Nephron progenitor cell (in vitro differentiated cells): ENCODE data around the gene MACROD2.
"Not testable (repeated sequence)": the region's sequence is repeated elsewhere in the genome, so short reads cannot be mapped to it uniquely, and the experiment has no call there.

Experiments
- DNase-seq: peaks from one replicate; pipeline ENCODE4 v3.0.0; 2021
- H3K27ac Mint-ChIP-seq: 2 replicates; pipeline ENCODE4 v1.8.0; 2021; ENCODE audit warnings: mild to moderate bottlenecking, moderate library complexity, mixed read lengths
- H3K27me3 Mint-ChIP-seq: 2 replicates; pipeline ENCODE4 v1.8.0; 2021; ENCODE audit warnings: mild to moderate bottlenecking, low read depth, mixed read lengths; ENCODE audit not compliant: poor library complexity
- H3K36me3 Mint-ChIP-seq: 2 replicates; pipeline ENCODE4 v1.8.0; 2021; ENCODE audit warnings: low read depth, mixed read lengths
- H3K4me1 Mint-ChIP-seq: 2 replicates; pipeline ENCODE4 v1.8.0; 2021; ENCODE audit warnings: mixed read lengths
- H3K4me3 Mint-ChIP-seq: 2 replicates; pipeline ENCODE4 v1.8.0; 2021; ENCODE audit warnings: mild to moderate bottlenecking, moderate library complexity, mixed read lengths
- H3K9me3 Mint-ChIP-seq: 2 replicates; pipeline ENCODE4 v1.8.0; 2021; ENCODE audit warnings: mild to moderate bottlenecking, moderate library complexity, mixed read lengths
- TF ChIP-seq, protein P1 (sequence below): fragments of 200-600 bp; sonication (generic); IDR thresholded peaks from 2 replicates; pipeline ENCODE4 v1.5.0; 2021; ENCODE audit warnings: antibody characterized with exemption

MACROD2 gene

GRCh38 chr20:16005915-16006493 is 2010.7 kb downstream of the MACROD2 start:
- peaks cover 11% of the 10 kb centered on the region for H3K27me3 Mint-ChIP-seq
- no peak for DNase-seq
- H3K4me3 Mint-ChIP-seq: no peak overlapping the region
- H3K36me3 Mint-ChIP-seq: no peaks in the 10 kb centered on the region
- no peaks in the 10 kb centered on the region for H3K4me1 Mint-ChIP-seq
- no peaks in the 10 kb centered on the region for H3K9me3 Mint-ChIP-seq
- H3K27ac Mint-ChIP-seq: peak overlapping the region; percentile 14
- TF ChIP-seq, protein P1, sequence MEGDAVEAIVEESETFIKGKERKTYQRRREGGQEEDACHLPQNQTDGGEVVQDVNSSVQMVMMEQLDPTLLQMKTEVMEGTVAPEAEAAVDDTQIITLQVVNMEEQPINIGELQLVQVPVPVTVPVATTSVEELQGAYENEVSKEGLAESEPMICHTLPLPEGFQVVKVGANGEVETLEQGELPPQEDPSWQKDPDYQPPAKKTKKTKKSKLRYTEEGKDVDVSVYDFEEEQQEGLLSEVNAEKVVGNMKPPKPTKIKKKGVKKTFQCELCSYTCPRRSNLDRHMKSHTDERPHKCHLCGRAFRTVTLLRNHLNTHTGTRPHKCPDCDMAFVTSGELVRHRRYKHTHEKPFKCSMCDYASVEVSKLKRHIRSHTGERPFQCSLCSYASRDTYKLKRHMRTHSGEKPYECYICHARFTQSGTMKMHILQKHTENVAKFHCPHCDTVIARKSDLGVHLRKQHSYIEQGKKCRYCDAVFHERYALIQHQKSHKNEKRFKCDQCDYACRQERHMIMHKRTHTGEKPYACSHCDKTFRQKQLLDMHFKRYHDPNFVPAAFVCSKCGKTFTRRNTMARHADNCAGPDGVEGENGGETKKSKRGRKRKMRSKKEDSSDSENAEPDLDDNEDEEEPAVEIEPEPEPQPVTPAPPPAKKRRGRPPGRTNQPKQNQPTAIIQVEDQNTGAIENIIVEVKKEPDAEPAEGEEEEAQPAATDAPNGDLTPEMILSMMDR: no peak

- Mint-ChIP-seq H3K4me3 (no peak overlapping the region), H3K27me3 (peaks cover 11% of the 10 kb centered on the region), H3K9me3 (no peaks in the 10 kb centered on the region), H3K36me3 (no peaks in the 10 kb centered on the region), H3K27ac (no peak overlapping the region), H3K4me1 (no peaks in the 10 kb centered on the region)
- TF ChIP-seq, protein P1: no peak
- no peak for DNase-seq
These were observed 2011.8 kb downstream of the MACROD2 start for GRCh38 chr20:16007164-16007563.

- TF ChIP-seq, protein P1: no peak
- H3K36me3 Mint-ChIP-seq: no peaks in the 10 kb centered on the region
- H3K4me1 Mint-ChIP-seq: no peaks in the 10 kb centered on the region
- H3K27ac Mint-ChIP-seq: no peak overlapping the region
- H3K27me3 Mint-ChIP-seq: peaks cover 11% of the 10 kb centered on the region
- DNase-seq: no peak
- H3K4me3 Mint-ChIP-seq: no peak overlapping the region
- no peaks in the 10 kb centered on the region for H3K9me3 Mint-ChIP-seq
These were observed 2012.6 kb downstream of the MACROD2 start for GRCh38 chr20:16007962-16008361.

DNA sequence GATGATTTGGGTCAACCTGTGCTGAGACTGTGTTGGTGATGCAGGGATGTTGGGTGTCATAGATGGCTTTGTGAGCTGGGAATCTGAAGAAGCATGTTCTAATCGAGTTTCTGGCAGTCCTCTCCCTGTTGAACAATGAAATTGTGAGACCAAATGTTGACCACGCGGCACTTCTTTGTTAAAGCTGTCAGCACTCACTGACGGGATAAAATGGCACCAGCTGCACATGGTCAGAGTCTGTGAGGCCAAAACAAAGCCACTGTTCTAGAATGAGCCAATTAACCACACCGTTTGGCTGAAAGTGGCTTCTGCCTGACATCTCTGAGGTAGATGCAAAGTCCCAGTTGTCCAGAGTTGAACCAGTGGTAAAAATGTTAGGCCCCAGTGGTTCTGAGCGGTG is 2015.7 kb downstream of the MACROD2 start:
- TF ChIP-seq, protein P1: no peak
- Mint-ChIP-seq H3K36me3 (no peaks in the 10 kb centered on the region), H3K27me3 (peaks cover 5% of the 10 kb centered on the region), H3K4me3 (no peak overlapping the region), H3K9me3 (no peaks in the 10 kb centered on the region), H3K4me1 (no peaks in the 10 kb centered on the region), H3K27ac (no peak overlapping the region)
- no peak for DNase-seq

DNA sequence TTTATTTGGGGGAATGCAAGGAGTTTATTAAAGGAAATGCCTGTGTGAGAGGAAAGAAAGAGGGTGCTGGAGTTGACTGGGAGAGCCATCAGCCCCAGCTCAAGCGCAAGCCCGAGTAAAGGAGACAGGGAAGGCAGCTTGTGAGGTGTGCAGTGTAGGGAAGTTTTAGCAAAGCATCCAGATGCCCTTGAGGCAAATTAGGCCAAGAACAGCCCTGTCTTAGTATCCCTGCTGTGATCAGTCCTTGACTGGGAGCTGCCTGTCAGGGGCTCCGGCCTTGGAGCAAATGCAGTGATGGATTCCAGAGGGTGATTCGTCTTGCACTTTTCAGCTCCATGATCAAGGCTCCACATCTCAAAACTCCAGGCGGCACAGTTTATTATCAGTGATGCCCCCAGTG is 2016.2 kb downstream of the MACROD2 start:
- no peak overlapping the region for H3K27ac Mint-ChIP-seq
- TF ChIP-seq, protein P1: no peak

DNA sequence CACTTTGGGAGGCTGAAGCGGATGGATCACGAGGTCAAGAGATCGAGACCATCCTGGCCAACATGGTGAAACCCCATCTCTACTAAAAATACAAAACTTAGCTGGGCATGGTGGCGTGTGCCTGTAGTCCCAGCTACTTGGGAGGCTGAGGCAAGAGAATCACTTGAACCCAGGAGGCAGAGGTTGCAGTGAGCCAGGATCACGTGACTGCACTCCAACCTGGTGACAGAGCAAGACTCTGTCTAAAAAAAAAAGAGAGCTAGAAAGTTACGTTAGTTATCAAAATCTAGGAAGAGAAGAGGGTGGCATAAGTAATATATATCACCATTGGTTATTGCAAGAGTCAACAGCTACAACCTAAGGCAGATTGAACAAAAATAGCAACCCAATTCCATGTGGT is 2017.6 kb downstream of the MACROD2 start:
- H3K4me1 Mint-ChIP-seq, H3K27me3 Mint-ChIP-seq, H3K36me3 Mint-ChIP-seq, H3K4me3 Mint-ChIP-seq, H3K9me3 Mint-ChIP-seq, DNase-seq, H3K27ac Mint-ChIP-seq: not testable (repeated sequence)

More for the DNA sequence above, 2016.2 kb downstream of the MACROD2 start:
- Mint-ChIP-seq H3K9me3 (no peaks in the 10 kb centered on the region), H3K4me3 (no peak overlapping the region), H3K4me1 (no peaks in the 10 kb centered on the region), H3K36me3 (no peaks in the 10 kb centered on the region), H3K27me3 (peaks cover under 1% of the 10 kb centered on the region)
- DNase-seq: no peak
